OCI-LY7 (cell line): Measurements from ENCODE around the gene VASP. TPM values are rescaled to one million over a fixed set of nuclear protein-coding genes. Genes with fewer than 3 reads are reported as not detected.

Source experiments
- BruUV-seq: library from RNA; stranded (reverse); fragments of 400-500 nt; replicated peaks from 2 replicates; lab custom pipeline; 2021; lab: Mats Ljungman, UMichigan
- CTCF ChIA-PET: fragments of 300-600 bp; sonication (Branson Sonifier 250); formaldehyde crosslinking; loops from one replicate; lab custom pipeline; 2022; ENCODE audit warnings: antibody characterized with exemption; ENCODE audit not compliant: unreplicated experiment; lab: Charles Lee
- POLR2A ChIA-PET: fragments of 300-600 bp; sonication (Branson Sonifier 250); formaldehyde crosslinking; loops from one replicate; lab custom pipeline; 2022; ENCODE audit warnings: antibody characterized with exemption; lab: Charles Lee
- DNase-seq: peaks from one replicate; pipeline ENCODE4 v3.0.0-alpha.2; 2015; ENCODE audit warnings: low spot score
- H2AFZ ChIP-seq: fragments of 200-600 bp; sonication (generic), shearing (Covaris generic); 2 replicates; pipeline ENCODE4 v1.6.1; 2014; ENCODE audit warnings: mild to moderate bottlenecking, antibody characterized with exemption, low read length, moderate library complexity
- H3K27ac ChIP-seq: fragments of 200-600 bp; sonication (generic); 2 replicates; pipeline ENCODE4 v1.5.1; 2014; ENCODE audit warnings: mixed run types, low read depth, mild to moderate bottlenecking, moderate library complexity, low read length, inconsistent platforms; ENCODE audit not compliant: poor library complexity, severe bottlenecking
- H3K36me3 ChIP-seq: fragments of 200-600 bp; sonication (generic); 2 replicates; pipeline ENCODE4 v1.6.1; 2014; ENCODE audit warnings: mild to moderate bottlenecking, antibody characterized with exemption, low read length, moderate library complexity, mixed read lengths; ENCODE audit not compliant: insufficient read depth
- H3K4me1 ChIP-seq: fragments of 200-600 bp; sonication (generic); 2 replicates; pipeline ENCODE4 v1.5.1; 2014; ENCODE audit warnings: mild to moderate bottlenecking, low read length; ENCODE audit not compliant: insufficient read depth, poor library complexity, severe bottlenecking
- H3K4me2 ChIP-seq: fragments of 200-600 bp; sonication (generic); 2 replicates; pipeline ENCODE4 v1.6.1; 2014; ENCODE audit warnings: mild to moderate bottlenecking, low read length
- H3K4me3 ChIP-seq: fragments of 200-600 bp; sonication (generic); 2 replicates; pipeline ENCODE4 v1.5.1; 2014; ENCODE audit warnings: mild to moderate bottlenecking, low read depth, low read length; ENCODE audit not compliant: poor library complexity, severe bottlenecking
- H3K79me2 ChIP-seq: fragments of 200-600 bp; sonication (generic); 2 replicates; pipeline ENCODE4 v1.6.1; 2016; ENCODE audit warnings: low read depth, mild to moderate bottlenecking, low read length, moderate library complexity, mixed read lengths; ENCODE audit not compliant: insufficient read depth
- H3K9me2 ChIP-seq: fragments of 200-600 bp; sonication (generic); 2 replicates; pipeline ENCODE4 v1.6.1; 2016; ENCODE audit warnings: mild to moderate bottlenecking, low read length, mixed read lengths; ENCODE audit not compliant: insufficient read depth
- H3K9me3 ChIP-seq: fragments of 200-600 bp; sonication (generic); 2 replicates; pipeline ENCODE4 v1.6.1; 2014; ENCODE audit warnings: mild to moderate bottlenecking, mixed run types, low read length, mixed read lengths
- H4K20me1 ChIP-seq: fragments of 200-600 bp; sonication (generic); 2 replicates; pipeline ENCODE4 v1.6.1; 2014; ENCODE audit warnings: mild to moderate bottlenecking, antibody characterized with exemption, low read length, moderate library complexity, mixed read lengths; ENCODE audit not compliant: insufficient read depth
- CTCF ChIP-seq: fragments of 200-600 bp; sonication (generic); conservative IDR thresholded peaks from 2 replicates; pipeline ENCODE4 v1.5.1; 2014; ENCODE audit warnings: mild to moderate bottlenecking, antibody characterized with exemption, low read length, moderate library complexity, mixed read lengths
- EZH2phosphoT487 ChIP-seq: fragments of 200-600 bp; sonication (generic); IDR thresholded peaks from 2 replicates; pipeline ENCODE4 v1.6.1; 2018; ENCODE audit warnings: low read depth, borderline replicate concordance, mild to moderate bottlenecking, mixed run types, antibody characterized with exemption, low read length, moderate library complexity, mixed read lengths
- intact Hi-C: fragments of 100-400 bp; cut with micrococcal nuclease; formaldehyde crosslinking; loops from one replicate; pipeline ENCODE4 v1.10.0; 2022; ENCODE audit not compliant: unreplicated experiment
- total RNA-seq, 2 experiments: library from RNA; depleted of rRNA in 1 of 2; stranded (reverse); fragments of >200 nt in 1 of 2; shearing (Covaris generic) in 1 of 2; gene quantifications; 2 replicates each; pipeline ENCODE4 v1.2.3, GENCODE V29; 2014 to 2022

The VASP gene
- total RNA-seq, 2 experiments from 2014 or later = 39.6 to 62.8 TPM

GRCh38 chr19:45469945-45470761, 37.1 kb upstream of the VASP start:
- DNase-seq = no peak
- peak overlapping the region; percentile 75; the same call in 1 of the 2 replicates for H2AFZ ChIP-seq
- intact Hi-C loops = loop anchor here (2.0 kb wide), 1 partner anchor 19 kb away; no protein-coding TSS in a partner anchor
- no TSS peak for BruUV-seq
- H3K79me2 ChIP-seq = no peaks in the 10 kb centered on the region; the same call in 1 of the 2 replicates
- H3K9me3 ChIP-seq = no peaks in the 10 kb centered on the region
- H3K36me3 ChIP-seq = no peaks in the 10 kb centered on the region
- no peak for TF ChIP-seq EZH2phosphoT487
- no peak for TF ChIP-seq CTCF
- peak overlapping the region; percentile 87 for H3K27ac ChIP-seq
- POLR2A ChIA-PET = interaction anchor here (1.4 to 1.8 kb wide), 2 partner anchors 8 to 13 kb away, joined by 3 to 7 read pairs; no protein-coding TSS in a partner anchor
- peak overlapping the region; percentile 96 for H3K4me2 ChIP-seq
- H4K20me1 ChIP-seq = 0 out of 2 replicates have a peak, but pooled peaks cover 4% of the 10 kb centered on the region
- CTCF ChIA-PET = interaction anchor here (0.6 to 2.3 kb wide), 2 partner anchors 9 to 179 kb away, joined by 3 to 7 read pairs; no protein-coding TSS in a partner anchor
- no peaks in the 10 kb centered on the region for H3K9me2 ChIP-seq
- peak overlapping the region; percentile 81 for H3K4me3 ChIP-seq
- H3K4me1 ChIP-seq = peaks cover 19% of the 10 kb centered on the region

- ChIA-PET CTCF (no interaction called here), POLR2A (no interaction called here)
Measured at GRCh38 chr19:45470762-45471081, 36.6 kb upstream of the VASP start.

More at GRCh38 chr19:45470762-45471081, 36.6 kb upstream of the VASP start:
- H3K36me3 ChIP-seq = no peaks in the 10 kb centered on the region
- H3K79me2 ChIP-seq = no peaks in the 10 kb centered on the region; the same call in 1 of the 2 replicates
- H3K9me3 ChIP-seq = no peaks in the 10 kb centered on the region
- H3K4me1 ChIP-seq = peaks cover 24% of the 10 kb centered on the region
- BruUV-seq = no TSS peak
- H3K4me2 ChIP-seq = peak overlapping the region; percentile 96; the same call in 1 of the 2 replicates
- H2AFZ ChIP-seq = no peak overlapping the region
- no peak overlapping the region for H3K4me3 ChIP-seq
- 0 out of 2 replicates have a peak, but pooled peaks cover 4% of the 10 kb centered on the region for H4K20me1 ChIP-seq
- intact Hi-C loops = no loop called here
- no peaks in the 10 kb centered on the region for H3K9me2 ChIP-seq
- TF ChIP-seq CTCF (no peak), EZH2phosphoT487 (no peak)
- no peak overlapping the region for H3K27ac ChIP-seq
- DNase-seq = no peak
